Putamen (tissue), 1 donor: Measurements from ENCODE around the gene LAMC2.

Source experiments
- DNase-seq: peaks from one replicate; pipeline ENCODE4 v3.0.0-alpha.2; 2016; ENCODE audit warnings: low spot score

Gene LAMC2

DNA sequence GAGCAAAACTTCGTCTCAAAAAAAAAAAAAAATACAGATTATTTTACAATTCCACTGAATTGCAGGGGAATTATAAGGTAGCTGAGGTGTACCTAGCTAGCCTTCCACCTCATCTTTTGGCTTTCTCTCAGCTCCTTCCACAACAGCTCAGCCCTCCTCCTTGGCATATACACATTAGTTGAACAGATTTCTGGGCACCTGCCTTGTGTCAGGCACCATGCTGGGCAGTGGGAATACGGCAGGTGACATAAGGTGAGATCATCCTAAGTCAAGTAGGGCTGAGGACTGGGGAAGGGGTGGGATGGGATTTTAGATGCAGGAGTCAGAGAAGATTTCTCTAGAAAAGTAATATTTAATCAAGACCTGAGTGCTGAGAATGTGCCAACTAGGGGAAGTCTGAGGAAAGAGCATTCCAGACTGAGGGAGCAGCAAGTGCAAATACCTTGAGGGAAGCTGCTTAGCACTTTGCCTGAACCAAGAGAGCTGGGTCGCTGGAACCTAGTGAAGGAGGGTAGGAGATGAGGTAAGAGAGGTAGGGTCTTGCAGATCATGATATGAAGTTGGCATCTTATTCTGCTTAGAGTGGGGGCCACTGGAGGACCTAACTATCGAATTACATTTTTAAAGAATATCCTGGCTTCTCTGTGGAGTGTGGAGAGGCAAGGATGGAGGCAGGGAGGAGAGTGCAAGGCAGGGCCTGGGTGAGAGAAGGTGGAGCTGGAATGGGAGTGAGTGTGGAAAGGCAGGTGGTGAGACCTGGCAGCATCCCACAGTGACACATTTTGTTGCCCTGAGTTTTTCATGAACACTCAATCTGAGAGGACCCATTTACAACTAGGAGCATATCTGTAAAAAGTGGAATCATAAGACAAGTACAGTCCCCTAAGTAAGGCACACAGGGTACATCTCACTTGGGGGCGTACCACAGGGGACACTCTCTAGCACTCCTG lies 28.2 kb downstream of the LAMC2 start:
- DNase-seq = no peak

- peak; percentile 27 for DNase-seq
Observed at GRCh38 chr1:183215076-183215720, 29.1 kb downstream of the LAMC2 start.

- DNase-seq = no peak
Observed at GRCh38 chr1:183215936-183216335, 29.9 kb downstream of the LAMC2 start.

GRCh38 chr1:183218027-183218618 lies 32.1 kb downstream of the LAMC2 start:
- DNase-seq = no peak

DNA sequence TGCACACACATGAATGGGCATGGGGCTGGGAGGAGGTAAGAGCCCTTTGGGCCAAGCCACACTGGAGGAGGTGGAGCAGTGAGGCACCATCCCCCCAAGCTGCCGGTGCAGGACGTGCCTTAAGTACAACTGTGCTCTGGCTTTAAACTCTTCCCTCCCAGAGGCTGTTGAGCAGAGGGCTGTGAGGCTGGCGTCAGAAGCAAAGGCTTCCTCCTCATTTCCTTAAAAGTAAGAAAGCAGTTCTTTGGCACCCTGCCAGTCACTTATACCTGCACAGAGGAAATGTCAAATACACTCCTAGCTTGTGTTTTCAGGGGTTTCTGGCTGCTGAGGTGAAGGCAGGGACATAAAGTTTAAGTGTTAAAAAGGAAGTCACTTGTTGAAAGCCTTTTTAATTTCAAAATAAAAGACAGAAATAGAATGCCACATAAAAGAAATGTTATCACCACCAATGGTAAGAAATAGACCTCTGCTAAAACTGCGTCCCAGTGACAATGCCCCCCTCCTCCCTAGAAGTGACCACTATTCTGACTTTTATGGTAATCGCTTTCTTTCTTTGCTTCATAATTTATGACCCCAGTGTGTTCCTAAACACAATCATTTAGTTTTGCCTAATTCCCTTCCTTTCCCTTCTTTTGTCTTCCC lies 33.0 kb downstream of the LAMC2 start:
- DNase-seq = no peak

GRCh38 chr1:183219616-183220009 lies 33.5 kb downstream of the LAMC2 start:
- no peak for DNase-seq

- DNase-seq = no peak
Observed at GRCh38 chr1:183222909-183223308, 36.8 kb downstream of the LAMC2 start.

GRCh38 chr1:183223467-183223866 lies 37.4 kb downstream of the LAMC2 start:
- no peak for DNase-seq

- DNase-seq = no peak
Observed at GRCh38 chr1:183226361-183226760, 40.3 kb downstream of the LAMC2 start.

GRCh38 chr1:183226963-183227362 lies 40.9 kb downstream of the LAMC2 start:
- DNase-seq = no peak

- DNase-seq = no peak
Observed at GRCh38 chr1:183227422-183228346, 41.6 kb downstream of the LAMC2 start.

GRCh38 chr1:183228347-183229220 lies 42.5 kb downstream of the LAMC2 start:
- DNase-seq = no peak

DNA sequence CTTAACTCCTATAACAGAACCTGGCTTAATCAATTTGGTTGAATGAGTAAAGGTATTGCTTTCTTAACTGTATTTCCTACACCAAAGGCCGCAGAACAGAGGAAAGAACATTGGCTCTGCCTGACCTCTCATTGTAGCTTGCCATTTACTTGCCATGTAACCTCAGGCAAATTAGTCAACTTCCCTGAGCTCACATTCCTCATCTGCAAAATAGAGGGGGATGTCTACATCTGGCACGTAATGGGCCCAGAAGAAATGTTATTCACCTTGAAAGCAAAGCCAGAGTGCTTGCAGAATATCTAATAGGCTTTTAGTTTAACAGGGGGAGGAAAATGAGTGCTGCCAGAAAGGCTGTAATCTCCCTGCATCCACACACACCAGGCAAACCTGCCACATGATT lies 44.3 kb downstream of the LAMC2 start:
- no peak for DNase-seq

- DNase-seq = no peak
Observed at GRCh38 chr1:183231545-183231944, 45.5 kb downstream of the LAMC2 start.

DNA sequence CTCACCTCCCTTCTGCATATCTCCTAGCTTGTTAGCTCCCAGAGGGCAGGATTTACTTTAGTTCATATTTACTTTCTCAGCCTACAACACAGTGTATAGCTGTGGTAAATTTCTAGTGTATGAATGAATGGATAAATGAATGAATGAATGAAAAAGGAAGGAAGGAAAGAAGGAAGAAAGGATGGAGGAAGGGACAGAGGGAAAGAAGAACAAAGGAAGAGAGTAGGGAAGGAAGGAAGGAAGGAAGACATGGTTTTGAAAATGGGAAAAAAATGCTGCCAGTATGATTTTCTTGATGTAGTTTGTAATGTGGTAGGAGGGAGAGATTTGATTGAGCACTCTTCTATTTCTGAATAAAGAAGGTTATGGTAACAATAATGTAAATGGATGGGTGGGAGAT lies 47.0 kb downstream of the LAMC2 start:
- DNase-seq = no peak

DNA sequence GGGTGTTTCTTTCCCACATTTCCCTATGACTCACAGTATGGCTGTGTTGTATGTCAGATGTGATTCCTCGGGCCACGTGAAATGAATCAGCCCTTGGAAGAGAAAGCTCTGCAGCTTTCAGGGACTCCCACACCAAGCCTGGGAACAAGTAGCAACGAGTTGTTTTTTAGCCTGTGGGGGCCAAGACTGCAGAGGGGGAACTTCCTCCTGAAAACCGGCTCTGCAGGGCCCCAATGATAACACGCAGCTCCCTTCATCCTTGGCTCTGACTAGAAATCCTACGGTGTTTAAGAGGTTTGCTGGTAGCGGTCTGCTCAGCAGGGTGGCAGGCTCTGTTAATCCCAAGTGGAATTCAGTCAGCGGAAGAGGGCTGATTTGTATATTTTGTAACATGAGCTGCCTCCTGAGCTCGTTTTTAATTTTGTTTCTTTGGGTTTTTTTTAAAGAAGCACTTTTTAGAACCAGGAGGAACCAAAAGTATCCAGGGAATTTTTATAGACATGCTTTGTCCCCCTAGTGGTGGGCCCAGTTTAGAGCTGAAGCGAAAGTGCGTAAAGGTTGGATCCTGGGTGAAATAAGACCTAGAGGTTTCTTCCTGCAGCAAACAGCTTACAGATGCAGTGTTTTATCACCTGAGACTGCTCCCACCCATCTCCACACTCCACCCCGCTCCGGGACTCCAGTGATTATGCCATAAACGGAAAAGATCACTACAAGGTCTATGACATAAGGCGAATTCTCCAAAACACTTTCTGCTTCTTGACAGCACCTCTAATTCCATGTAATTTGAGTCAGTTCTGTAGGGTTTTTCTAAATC lies 48.8 kb downstream of the LAMC2 start:
- peak; percentile 55 for DNase-seq

DNA sequence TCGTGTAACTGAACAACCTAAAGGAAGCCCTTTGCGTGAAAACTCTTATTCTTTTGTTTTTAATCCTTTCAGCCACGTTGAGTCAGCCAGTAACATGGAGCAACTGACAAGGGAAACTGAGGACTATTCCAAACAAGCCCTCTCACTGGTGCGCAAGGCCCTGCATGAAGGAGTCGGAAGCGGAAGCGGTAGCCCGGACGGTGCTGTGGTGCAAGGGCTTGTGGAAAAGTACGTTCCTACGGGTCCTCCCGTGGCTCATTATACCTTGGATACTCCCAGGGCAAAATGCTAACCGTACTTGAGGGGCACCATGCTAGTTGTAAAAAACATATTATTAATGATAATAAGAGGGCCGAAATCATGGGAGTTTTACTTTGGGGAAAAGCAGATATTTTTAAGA lies 49.4 kb downstream of the LAMC2 start:
- no peak for DNase-seq

GRCh38 chr1:183236158-183236725 lies 50.2 kb downstream of the LAMC2 start:
- DNase-seq = no peak

DNA sequence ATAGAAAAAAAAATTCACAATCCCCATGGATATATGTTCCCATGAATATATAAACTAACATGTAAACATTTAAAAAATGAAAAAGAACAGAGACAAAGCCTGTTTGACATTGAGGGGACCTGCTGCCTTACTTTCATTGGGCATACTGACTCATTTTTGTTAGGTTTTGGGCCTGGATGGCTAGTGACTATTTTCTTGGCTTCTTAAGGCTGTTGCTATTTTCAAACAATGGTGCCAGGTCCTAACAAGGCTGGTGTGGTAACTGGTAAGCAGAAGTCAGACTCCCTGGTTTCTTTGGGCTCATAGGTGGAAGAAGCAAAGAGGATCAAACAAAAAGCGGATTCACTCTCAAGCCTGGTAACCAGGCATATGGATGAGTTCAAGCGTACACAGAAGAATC lies 51.0 kb downstream of the LAMC2 start:
- no peak for DNase-seq
